Chondrocyte (in vitro differentiated cells): ENCODE results near the gene IL1RL2. TPM values are rescaled to one million over a fixed set of nuclear protein-coding genes. Genes with fewer than 3 reads are reported as not detected.

Experiments
- DNase-seq: peaks from one replicate; pipeline ENCODE4 v3.0.0; 2021; ENCODE audit warnings: mixed read lengths, low spot score
- H3K27ac Mint-ChIP-seq: one replicate; pipeline ENCODE4 v1.8.0; 2021; ENCODE audit warnings: mild to moderate bottlenecking, moderate library complexity, mixed read lengths; ENCODE audit not compliant: unreplicated experiment
- H3K27me3 Mint-ChIP-seq: 2 replicates; pipeline ENCODE4 v1.8.0; 2021; ENCODE audit warnings: low read depth, mixed read lengths
- H3K36me3 Mint-ChIP-seq: 2 replicates; pipeline ENCODE4 v1.8.0; 2021; ENCODE audit warnings: low read depth, mixed read lengths
- H3K4me1 Mint-ChIP-seq: 2 replicates; pipeline ENCODE4 v1.8.0; 2021; ENCODE audit warnings: low read depth, mild to moderate bottlenecking, mixed read lengths
- H3K4me3 Mint-ChIP-seq: one replicate; pipeline ENCODE4 v1.8.0; 2021; ENCODE audit warnings: mild to moderate bottlenecking, moderate library complexity, mixed read lengths; ENCODE audit not compliant: unreplicated experiment
- H3K9me3 Mint-ChIP-seq: 2 replicates; pipeline ENCODE4 v1.8.0; 2021; ENCODE audit warnings: low read depth, mixed read lengths
- total RNA-seq: library from RNA; stranded (reverse); gene quantifications from 3 replicates; pipeline ENCODE4 v1.2.1, GENCODE V29; 2021
- TF ChIP-seq, protein P1 (sequence below): fragments of 200-600 bp; sonication (generic); IDR thresholded peaks from 2 replicates; pipeline ENCODE4 v1.5.0; 2021; ENCODE audit warnings: antibody characterized with exemption, mild to moderate bottlenecking, moderate library complexity

Gene IL1RL2
- total RNA-seq, 1 donor from 2014 or later = 0.07 TPM

DNA sequence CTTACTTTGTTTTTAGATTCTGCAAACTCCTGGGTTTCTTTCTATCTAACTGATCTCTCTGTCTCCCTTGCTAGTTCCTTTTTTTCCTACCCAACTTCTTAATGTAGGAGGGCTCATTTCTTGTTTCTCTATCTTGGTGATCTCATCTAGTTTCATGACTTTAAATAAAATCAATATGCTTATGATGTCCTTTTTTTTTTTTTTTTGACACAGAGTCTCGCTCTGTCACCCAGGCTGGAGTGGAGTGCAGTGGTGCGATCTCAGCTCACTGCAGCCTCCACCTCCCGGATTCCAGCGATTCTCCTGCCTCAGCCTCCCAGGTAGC lies 82.3 kb downstream of the IL1RL2 start:
- TF ChIP-seq, protein P1, sequence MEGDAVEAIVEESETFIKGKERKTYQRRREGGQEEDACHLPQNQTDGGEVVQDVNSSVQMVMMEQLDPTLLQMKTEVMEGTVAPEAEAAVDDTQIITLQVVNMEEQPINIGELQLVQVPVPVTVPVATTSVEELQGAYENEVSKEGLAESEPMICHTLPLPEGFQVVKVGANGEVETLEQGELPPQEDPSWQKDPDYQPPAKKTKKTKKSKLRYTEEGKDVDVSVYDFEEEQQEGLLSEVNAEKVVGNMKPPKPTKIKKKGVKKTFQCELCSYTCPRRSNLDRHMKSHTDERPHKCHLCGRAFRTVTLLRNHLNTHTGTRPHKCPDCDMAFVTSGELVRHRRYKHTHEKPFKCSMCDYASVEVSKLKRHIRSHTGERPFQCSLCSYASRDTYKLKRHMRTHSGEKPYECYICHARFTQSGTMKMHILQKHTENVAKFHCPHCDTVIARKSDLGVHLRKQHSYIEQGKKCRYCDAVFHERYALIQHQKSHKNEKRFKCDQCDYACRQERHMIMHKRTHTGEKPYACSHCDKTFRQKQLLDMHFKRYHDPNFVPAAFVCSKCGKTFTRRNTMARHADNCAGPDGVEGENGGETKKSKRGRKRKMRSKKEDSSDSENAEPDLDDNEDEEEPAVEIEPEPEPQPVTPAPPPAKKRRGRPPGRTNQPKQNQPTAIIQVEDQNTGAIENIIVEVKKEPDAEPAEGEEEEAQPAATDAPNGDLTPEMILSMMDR = no peak
- DNase-seq = no peak
- H3K9me3 Mint-ChIP-seq = no peaks in the 10 kb centered on the region
- H3K27ac Mint-ChIP-seq = no peak overlapping the region
- H3K36me3 Mint-ChIP-seq = no peaks in the 10 kb centered on the region
- peaks cover 12% of the 10 kb centered on the region for H3K27me3 Mint-ChIP-seq
- H3K4me1 Mint-ChIP-seq = no peaks in the 10 kb centered on the region
- no peak overlapping the region for H3K4me3 Mint-ChIP-seq

GRCh38 chr2:102271844-102272243 lies 85.0 kb downstream of the IL1RL2 start:
- H3K9me3 Mint-ChIP-seq = no peaks in the 10 kb centered on the region
- no peaks in the 10 kb centered on the region for H3K36me3 Mint-ChIP-seq
- TF ChIP-seq, protein P1 = peak; percentile 15
- H3K27me3 Mint-ChIP-seq = peaks cover 29% of the 10 kb centered on the region
- H3K27ac Mint-ChIP-seq = no peak overlapping the region
- DNase-seq = no peak
- no peak overlapping the region for H3K4me3 Mint-ChIP-seq
- H3K4me1 Mint-ChIP-seq = no peaks in the 10 kb centered on the region

DNA sequence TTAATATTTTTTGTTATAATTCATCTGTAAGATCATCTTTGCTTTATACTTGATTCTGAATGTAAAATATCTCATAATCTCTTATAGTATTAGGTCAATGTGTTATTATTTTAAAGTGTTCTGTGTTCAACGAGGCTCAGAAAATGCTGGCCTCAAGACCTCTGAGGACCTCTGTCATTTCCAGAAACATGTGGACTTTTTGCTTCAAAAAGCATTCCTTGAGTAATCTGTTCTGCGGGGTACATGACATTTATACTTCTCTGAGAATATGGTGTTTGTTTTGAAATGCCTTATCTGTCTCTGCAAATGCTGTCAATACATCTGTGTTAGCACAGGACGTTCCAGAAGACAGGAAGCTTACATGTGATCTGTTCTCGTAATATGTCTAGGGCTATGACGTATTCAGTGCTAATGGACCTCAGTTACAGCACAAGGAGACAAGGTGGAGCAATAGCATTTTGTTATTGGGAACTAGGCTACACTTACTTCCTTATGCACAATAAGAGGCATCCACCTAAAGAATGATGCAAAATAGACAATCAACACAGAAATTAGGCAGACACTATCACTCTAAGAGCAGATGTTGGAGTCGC lies 86.9 kb downstream of the IL1RL2 start:
- H3K27me3 Mint-ChIP-seq = peaks cover 32% of the 10 kb centered on the region
- no peaks in the 10 kb centered on the region for H3K9me3 Mint-ChIP-seq
- TF ChIP-seq, protein P1 = no peak
- no peak overlapping the region for H3K27ac Mint-ChIP-seq
- DNase-seq = no peak
- no peaks in the 10 kb centered on the region for H3K36me3 Mint-ChIP-seq
- H3K4me3 Mint-ChIP-seq = no peak overlapping the region
- H3K4me1 Mint-ChIP-seq = no peaks in the 10 kb centered on the region

DNA sequence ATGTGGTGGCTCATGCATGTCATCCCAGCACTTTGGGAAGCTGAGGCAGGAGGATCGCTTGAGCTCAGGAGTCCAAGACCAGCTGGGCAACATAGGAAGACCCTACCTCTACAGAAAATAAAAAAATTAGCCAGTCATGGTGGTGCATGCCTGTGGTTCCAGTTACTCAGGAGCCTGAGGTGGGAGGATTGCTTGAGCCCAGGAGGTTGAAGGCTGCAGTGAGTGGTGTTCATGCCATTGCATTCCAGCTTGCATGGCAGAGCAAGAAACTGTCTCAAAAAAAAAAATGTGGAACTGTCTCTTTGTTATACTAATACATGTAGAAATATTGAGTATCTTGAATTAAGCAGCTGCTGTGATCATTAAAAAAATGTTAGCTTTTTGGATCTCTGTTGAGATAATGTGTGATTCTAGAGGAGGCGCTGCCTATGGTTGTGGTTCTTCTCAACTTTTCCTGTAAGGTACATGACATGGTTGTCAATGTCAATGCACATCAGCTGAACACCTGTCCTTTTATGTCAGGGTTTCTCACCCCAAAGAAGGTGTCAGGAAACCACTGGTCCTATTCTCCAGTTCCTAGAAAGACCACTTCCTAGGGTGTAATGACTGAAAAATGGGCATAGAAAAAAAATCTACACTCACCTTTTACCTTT lies 89.9 kb downstream of the IL1RL2 start:
- Mint-ChIP-seq H3K9me3 (no peaks in the 10 kb centered on the region), H3K27ac (no peak overlapping the region), H3K36me3 (no peaks in the 10 kb centered on the region), H3K4me1 (no peaks in the 10 kb centered on the region), H3K27me3 (peaks cover 30% of the 10 kb centered on the region), H3K4me3 (no peak overlapping the region)
- no peak for DNase-seq
- TF ChIP-seq, protein P1 = no peak

GRCh38 chr2:102277202-102277700 lies 90.4 kb downstream of the IL1RL2 start:
- Mint-ChIP-seq H3K36me3 (no peaks in the 10 kb centered on the region), H3K4me1 (no peaks in the 10 kb centered on the region), H3K9me3 (no peaks in the 10 kb centered on the region), H3K27ac (no peak overlapping the region), H3K4me3 (no peak overlapping the region), H3K27me3 (peaks cover 26% of the 10 kb centered on the region)
- DNase-seq = no peak
- TF ChIP-seq, protein P1 = no peak
